Measurements from ENCODE around the gene UBTD2.
A peak's percentile ranks its signal among the peaks of the same experiment; 100 is the strongest.

DNA sequence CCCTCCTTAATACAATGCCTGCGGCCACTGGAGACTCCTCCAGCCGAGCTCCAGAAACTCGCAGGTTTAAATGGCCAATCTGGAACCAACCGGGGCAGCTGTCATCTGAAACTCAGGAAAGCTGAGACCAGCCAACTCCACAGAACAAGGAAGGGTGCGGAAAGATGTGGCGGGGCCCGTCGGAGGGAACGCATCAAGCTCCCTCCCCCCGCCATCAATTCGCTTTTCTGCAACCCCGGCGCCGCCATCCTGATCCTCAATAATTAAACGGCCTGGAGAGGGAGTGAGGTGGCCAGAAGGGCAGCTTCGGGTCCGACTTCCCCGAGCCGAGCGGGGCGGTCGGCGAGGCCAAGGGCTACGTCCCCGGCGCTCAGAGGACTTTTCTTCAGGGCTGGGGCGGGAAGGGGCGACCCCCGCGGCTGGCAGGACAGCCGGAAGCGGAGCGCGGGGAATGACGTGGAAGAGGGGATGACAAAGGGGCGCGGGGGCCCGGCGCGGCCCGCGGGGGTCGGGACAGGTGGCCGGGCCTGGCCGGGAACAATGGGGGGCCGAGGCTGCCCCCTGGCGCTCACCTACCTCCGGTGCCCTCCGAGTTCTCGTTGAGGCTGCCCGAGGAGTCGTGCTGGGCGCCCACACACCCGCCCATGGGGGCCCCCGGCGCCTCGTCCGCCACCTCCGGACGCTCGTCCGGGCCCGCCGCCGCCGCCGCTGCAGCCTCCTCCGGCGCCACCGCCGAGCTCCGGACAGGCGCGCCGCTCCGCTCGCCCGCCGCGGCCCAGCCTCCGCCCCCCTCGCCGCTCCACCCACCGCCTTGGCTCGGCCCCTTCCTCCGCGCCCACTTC, at the start of gene UBTD2:
- TF ChIP-seq ZNF384 (IDR thresholded peaks at IDR 0.05) (no peak), FOXK2 (IDR thresholded peaks at IDR 0.05) (no peak), SUZ12 (IDR thresholded peaks at IDR 0.05) (no peak), L3MBTL2 (conservative IDR thresholded peaks at IDR 0.05) (peak; percentile 11; the same call in 1 of the 2 replicates), LEF1 (IDR thresholded peaks at IDR 0.05; ENCODE audit: borderline replicate concordance) (no peak), FOXA1 (IDR thresholded peaks at IDR 0.05) (no peak), ARNT (IDR thresholded peaks at IDR 0.05) (0 out of 2 replicates have a peak, but pooled peaks have one; percentile 49), HDGF (IDR thresholded peaks at IDR 0.05; ENCODE audit: borderline replicate concordance) (no peak)

Measured in HEK293T (cell line).